IPS DF 19.7 (cell line): ENCODE results near the gene PRDM10.
"Not testable (repeated sequence)": the region's sequence is repeated elsewhere in the genome, so short reads cannot be mapped to it uniquely, and the experiment has no call there.

ENCODE experiments used
- DNase-seq: peaks from one replicate; pipeline ENCODE4 v3.0.0-alpha.2; 2013; ENCODE audit warnings: low read depth, low spot score

The PRDM10 gene

DNA sequence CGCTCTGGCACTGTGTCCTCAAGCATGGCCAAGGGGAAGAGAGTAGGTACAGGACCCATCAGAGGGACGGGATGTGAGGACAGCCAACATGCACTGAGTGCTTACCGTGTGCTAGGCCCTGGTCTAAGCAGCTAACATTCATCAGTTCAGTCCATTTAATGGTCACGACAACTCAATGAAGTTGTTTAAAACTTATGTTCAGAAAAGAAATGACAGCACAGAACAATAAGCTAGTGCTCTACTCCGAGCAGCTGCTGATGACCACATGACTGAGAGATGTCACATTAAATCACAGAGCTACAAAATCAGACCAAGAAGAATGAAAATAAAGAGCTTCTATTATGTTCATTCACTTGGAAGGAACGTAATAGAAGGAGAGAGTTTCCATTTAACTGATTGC is 26.3 kb downstream of the PRDM10 start:
- DNase-seq = no peak

- no peak for DNase-seq
Measured at GRCh38 chr11:129975543-129975942, 27.1 kb downstream of the PRDM10 start.

DNA sequence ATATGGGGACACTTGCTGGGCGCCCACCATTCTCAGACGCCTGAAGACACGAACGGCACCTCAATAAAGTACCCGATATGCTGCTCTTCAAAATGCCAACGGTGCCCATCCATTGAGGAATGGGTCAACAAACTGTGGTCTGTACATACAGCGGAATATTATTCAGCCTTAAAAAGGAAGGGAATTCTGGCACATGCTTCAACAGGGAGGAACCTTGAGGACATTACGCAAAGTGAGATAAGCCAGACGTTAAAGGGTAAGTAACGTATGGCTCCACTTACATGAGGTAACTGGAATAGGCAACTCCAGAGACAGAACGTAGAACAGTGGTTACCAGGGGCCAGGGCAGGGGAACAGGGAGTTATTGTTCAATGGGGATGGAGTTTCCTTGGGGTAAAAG is 28.0 kb downstream of the PRDM10 start:
- no peak for DNase-seq

GRCh38 chr11:129974237-129974636 is 28.4 kb downstream of the PRDM10 start:
- DNase-seq = no peak

GRCh38 chr11:129973809-129974208 is 28.8 kb downstream of the PRDM10 start:
- peak; percentile 42 for DNase-seq

DNA sequence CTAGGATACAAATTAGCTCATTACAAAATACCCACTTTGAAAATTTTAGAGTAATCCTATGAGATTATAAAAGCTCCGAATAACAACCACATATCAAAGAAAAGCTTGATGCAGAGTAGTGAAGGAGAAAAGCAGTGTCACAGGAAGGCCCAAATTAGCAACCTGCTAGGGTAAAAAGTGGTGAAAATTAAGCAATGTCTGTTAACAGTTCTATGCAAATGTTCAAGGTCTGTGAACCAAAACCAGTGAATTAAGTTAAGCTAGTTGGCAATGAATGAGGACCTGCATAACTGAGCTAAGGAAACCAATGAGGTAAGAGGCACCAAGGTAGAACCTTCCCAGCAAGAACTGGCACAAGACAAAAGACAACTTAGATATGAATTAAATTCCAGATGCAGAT is 29.6 kb downstream of the PRDM10 start:
- no peak for DNase-seq

GRCh38 chr11:129972611-129973010 is 30.0 kb downstream of the PRDM10 start:
- no peak for DNase-seq

GRCh38 chr11:129971856-129972255 is 30.8 kb downstream of the PRDM10 start:
- DNase-seq = not testable (repeated sequence)

GRCh38 chr11:129969920-129970319 is 32.7 kb downstream of the PRDM10 start:
- DNase-seq = no peak

DNA sequence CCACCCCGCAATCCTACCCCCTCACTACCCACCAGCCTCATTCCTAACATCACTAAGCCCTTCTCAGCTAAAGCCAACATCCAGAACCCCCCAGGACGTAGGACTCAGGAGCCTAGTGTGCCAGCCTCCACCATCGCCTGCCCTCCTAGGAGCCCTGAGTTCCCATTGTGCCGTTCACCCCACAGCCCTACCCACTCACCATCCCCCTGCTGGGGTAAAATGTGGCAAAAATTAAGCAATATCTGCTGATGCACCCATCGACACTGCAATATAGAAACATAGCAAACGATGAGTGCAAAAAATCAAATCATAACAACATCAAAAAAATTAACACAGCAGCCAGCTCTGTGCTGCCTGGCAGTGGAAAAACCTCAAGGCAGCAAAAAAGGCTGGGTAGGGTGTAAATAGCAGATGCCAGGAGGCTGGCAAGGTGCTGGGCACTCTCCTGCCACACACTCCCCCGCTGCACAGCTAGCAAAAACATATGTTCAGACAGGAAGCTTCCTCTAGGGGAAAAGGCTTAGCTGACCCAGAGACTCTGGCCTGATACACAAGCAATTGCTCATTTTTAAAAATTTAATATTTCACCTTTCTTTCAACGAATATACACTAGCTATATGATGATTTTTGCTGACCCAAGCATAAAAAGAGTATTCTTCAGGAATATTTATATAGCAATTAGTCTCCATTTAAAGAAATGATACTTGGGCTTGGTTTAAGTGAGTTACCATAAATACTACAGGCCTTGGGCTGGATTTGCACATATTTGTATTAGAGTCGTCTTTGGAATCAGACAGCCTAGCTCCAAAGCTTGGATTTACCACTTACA is 33.8 kb downstream of the PRDM10 start:
- no peak for DNase-seq

GRCh38 chr11:129967996-129968395 is 34.6 kb downstream of the PRDM10 start:
- no peak for DNase-seq

GRCh38 chr11:129965248-129965647 is 37.4 kb downstream of the PRDM10 start:
- no peak for DNase-seq

DNA sequence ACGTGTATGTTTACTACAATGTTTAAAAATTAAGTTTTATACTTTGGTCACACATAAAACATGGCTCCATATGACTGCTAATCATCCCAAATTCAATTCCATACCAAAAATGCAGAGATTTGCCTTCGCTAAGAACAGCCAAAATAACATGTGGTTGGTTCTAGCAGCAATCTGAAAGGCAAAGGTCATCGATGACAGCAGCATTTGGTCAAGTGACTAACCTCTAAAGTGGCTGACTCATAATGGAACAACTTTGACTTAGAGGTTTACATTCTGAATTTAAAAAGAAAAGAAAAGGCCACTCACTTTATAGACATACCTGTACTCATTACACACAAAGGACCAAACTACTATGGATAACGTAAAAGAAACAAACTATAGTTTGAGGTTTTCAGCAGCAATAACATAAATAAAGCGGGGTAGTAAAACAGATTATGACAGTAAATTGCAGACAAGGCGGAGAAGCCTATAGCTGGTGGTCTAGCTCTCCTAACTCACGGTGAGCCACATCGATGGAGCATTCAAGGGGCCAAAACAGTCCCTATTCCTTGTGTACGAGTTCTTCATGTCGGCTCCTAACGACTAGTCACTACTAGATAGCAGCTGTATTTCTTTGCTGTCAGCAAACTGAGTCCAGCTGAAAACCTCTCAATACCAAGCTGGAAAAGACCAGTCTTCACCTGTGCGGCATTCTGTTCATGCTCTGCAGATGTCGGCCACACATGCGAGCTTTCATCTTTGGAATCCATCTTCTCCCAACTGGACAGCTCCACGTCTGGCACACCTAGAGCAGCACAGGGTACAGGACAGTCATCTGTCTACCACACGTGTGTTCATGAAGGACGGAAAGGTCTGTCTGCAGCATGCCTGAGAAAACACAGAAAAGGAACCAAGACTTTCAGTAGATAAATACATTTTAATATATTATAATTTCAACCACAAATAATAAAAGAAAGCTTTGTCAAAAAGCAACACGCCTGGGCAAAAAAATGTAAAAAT is 42.1 kb downstream of the PRDM10 start:
- no peak for DNase-seq

GRCh38 chr11:129959687-129960086 is 42.9 kb downstream of the PRDM10 start:
- no peak for DNase-seq

- no peak for DNase-seq
Measured at GRCh38 chr11:129955282-129955681, 47.4 kb downstream of the PRDM10 start.

- DNase-seq = not testable (repeated sequence)
Measured at GRCh38 chr11:129954703-129955102, 47.9 kb downstream of the PRDM10 start.

- no peak for DNase-seq
Measured at GRCh38 chr11:129951866-129952262, 50.8 kb downstream of the PRDM10 start.

DNA sequence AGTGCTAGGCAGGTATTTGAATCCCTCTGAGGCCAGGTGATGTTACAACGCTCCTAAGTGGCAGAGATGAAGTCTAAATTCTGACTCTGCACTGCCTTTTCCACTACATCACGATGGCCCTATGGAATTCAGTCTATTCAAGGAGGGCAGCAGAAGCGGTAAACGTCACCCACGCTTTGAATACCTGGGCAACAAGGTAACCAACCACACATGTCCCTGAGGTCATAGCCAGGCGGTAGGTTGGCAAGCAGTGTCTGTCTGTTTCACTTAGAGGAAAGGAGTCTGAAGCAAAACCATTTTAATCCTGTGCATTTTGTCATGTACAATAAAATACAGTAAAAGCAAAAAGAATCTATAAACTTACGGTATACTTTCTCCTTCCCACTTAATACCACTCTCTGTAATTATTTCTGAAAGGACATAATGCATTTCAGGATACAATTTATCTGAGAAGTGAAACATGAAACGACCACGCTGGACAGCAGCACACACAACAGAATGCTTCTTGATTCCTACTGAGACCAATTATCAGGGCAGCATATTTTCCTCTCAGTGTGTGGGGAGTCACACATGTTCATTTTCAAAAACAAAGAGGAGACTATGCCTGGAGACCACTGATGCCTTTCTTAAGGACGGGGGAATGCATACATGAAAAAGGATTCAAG is 51.3 kb downstream of the PRDM10 start:
- DNase-seq = no peak

GRCh38 chr11:129950101-129951091 is 52.2 kb downstream of the PRDM10 start:
- no peak for DNase-seq

- no peak for DNase-seq
Measured at GRCh38 chr11:129948926-129949466, 53.6 kb downstream of the PRDM10 start.
